HEK293 (cell line): ENCODE results near the gene ZNF644.

Experiments used
- CTCF ChIA-PET: fragments of 350-600 bp; formaldehyde crosslinking; extraction: SDS; loops from one replicate; lab custom pipeline; 2021; ENCODE audit warnings: antibody characterized with exemption; lab: Yijun Ruan, JAX
- POLR2A ChIA-PET: fragments of 300-600 bp; formaldehyde crosslinking; extraction: SDS; loops from one replicate; lab custom pipeline; 2020; ENCODE audit warnings: antibody characterized with exemption, inconsistent platforms; lab: Yijun Ruan, JAX
- H3K27ac ChIP-seq: fragments of 200-500 bp; sonication (Bioruptor generic); 2 replicates; pipeline ENCODE4 v1.5.1; 2014; ENCODE audit warnings: low read depth, low read length, control low read depth, inconsistent platforms; ENCODE audit errors: extremely low read depth
- H3K36me3 ChIP-seq, 2 experiments: fragments of 200-500 bp in 1 of 2; sonication (Bioruptor generic) in 1 of 2; 1 replicate in 1 of 2; 2 replicates in 1 of 2; pipeline ENCODE4 v1.5.1; 2014 to 2017; ENCODE audit warnings: inconsistent platforms in 2 of 2, low read length in 2 of 2; ENCODE audit not compliant: control insufficient read depth in 2 of 2, insufficient read depth in 1 of 2
- H3K4me1 ChIP-seq: fragments of 200-500 bp; sonication (Bioruptor generic); 2 replicates; pipeline ENCODE4 v1.5.1; 2014; ENCODE audit warnings: mild to moderate bottlenecking, low read length, inconsistent platforms; ENCODE audit not compliant: control insufficient read depth, insufficient read depth
- H3K4me3 ChIP-seq: 2 replicates; pipeline ENCODE4 v1.5.1; 2011; ENCODE audit warnings: low read depth, mild to moderate bottlenecking, control low read depth, low read length, moderate library complexity
- H3K9me3 ChIP-seq: fragments of 200-500 bp; sonication (Bioruptor generic); 2 replicates; pipeline ENCODE4 v1.5.1; 2014; ENCODE audit warnings: low read depth, low read length, inconsistent platforms; ENCODE audit not compliant: control insufficient read depth, insufficient read depth
- SP2 ChIP-seq: fragments of 450-650 bp; formaldehyde crosslinking; IDR thresholded peaks from 2 replicates; pipeline ENCODE4 v1.5.1; 2016; ENCODE audit warnings: missing biosample characterization, missing genetic modification characterization
- ZBTB8A ChIP-seq: fragments of 450-650 bp; formaldehyde crosslinking; IDR thresholded peaks from 2 replicates; pipeline ENCODE4 v1.5.1; 2016; ENCODE audit warnings: missing biosample characterization, missing genetic modification characterization
- ZIC2 ChIP-seq: fragments of 450-650 bp; formaldehyde crosslinking; IDR thresholded peaks from 2 replicates; pipeline ENCODE4 v1.5.1; 2016; ENCODE audit warnings: missing biosample characterization, missing genetic modification characterization
- ZNF121 ChIP-seq: fragments of 450-650 bp; formaldehyde crosslinking; IDR thresholded peaks from 2 replicates; pipeline ENCODE4 v1.5.1; 2016; ENCODE audit warnings: missing biosample characterization, missing genetic modification characterization
- ZNF335 ChIP-seq: fragments of 450-650 bp; formaldehyde crosslinking; conservative IDR thresholded peaks from 2 replicates; pipeline ENCODE4 v1.5.1; 2016; ENCODE audit warnings: missing biosample characterization, missing genetic modification characterization
- ZNF501 ChIP-seq: fragments of 450-650 bp; formaldehyde crosslinking; IDR thresholded peaks from 2 replicates; pipeline ENCODE4 v1.5.1; 2016; ENCODE audit warnings: missing biosample characterization, missing genetic modification characterization
- ZNF558 ChIP-seq: fragments of 450-650 bp; formaldehyde crosslinking; IDR thresholded peaks from 2 replicates; pipeline ENCODE4 v1.5.1; 2016; ENCODE audit warnings: missing biosample characterization, missing genetic modification characterization
- ZNF624 ChIP-seq: fragments of 450-650 bp; formaldehyde crosslinking; IDR thresholded peaks from 2 replicates; pipeline ENCODE4 v1.5.1; 2017; ENCODE audit warnings: missing biosample characterization, missing genetic modification characterization
- ZNF658 ChIP-seq: fragments of 450-650 bp; formaldehyde crosslinking; IDR thresholded peaks from 2 replicates; pipeline ENCODE4; 2016; ENCODE audit warnings: missing biosample characterization, missing genetic modification characterization
- TF ChIP-seq, protein P1 (sequence below): fragments of 450-650 bp; formaldehyde crosslinking; optimal IDR thresholded peaks from 2 replicates; pipeline ENCODE3; 2016; ENCODE audit warnings: missing biosample characterization, mild to moderate bottlenecking, missing genetic modification characterization
- TF ChIP-seq, protein P2 (sequence below): fragments of 450-650 bp; formaldehyde crosslinking; IDR thresholded peaks from 2 replicates; pipeline ENCODE4 v1.5.1; 2016; ENCODE audit warnings: missing biosample characterization, missing genetic modification characterization
- TF ChIP-seq, protein P3 (sequence below): fragments of 450-650 bp; formaldehyde crosslinking; conservative IDR thresholded peaks from 2 replicates; pipeline ENCODE4 v1.5.1; 2016; ENCODE audit warnings: low read depth, missing biosample characterization, missing genetic modification characterization
- TF ChIP-seq, protein P4 (sequence below): fragments of 450-650 bp; formaldehyde crosslinking; IDR thresholded peaks from 2 replicates; pipeline ENCODE4 v1.5.1; 2016; ENCODE audit warnings: missing biosample characterization, missing genetic modification characterization

Gene ZNF644

DNA sequence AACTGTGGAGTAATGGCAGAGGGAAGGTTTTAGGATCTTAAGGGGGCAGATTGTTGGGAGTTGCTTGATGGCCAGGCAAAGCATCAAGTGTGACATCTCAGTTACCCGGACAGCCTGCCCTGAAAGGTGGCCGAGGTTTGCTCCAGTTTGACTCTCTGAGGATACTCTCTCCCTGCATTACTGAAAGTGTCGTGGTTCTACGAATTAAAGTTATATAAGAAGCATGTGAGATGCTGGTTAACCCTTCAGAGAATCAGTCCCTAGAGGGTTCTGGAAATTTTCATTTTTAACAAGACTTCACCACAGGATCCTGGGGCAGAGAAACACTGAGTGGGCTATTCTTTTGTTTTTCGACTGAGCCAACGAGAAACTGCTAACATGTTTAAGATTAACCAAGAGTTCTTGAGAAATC lies 689 bp upstream of the ZNF644 start (continued):
- TF ChIP-seq, protein P1, sequence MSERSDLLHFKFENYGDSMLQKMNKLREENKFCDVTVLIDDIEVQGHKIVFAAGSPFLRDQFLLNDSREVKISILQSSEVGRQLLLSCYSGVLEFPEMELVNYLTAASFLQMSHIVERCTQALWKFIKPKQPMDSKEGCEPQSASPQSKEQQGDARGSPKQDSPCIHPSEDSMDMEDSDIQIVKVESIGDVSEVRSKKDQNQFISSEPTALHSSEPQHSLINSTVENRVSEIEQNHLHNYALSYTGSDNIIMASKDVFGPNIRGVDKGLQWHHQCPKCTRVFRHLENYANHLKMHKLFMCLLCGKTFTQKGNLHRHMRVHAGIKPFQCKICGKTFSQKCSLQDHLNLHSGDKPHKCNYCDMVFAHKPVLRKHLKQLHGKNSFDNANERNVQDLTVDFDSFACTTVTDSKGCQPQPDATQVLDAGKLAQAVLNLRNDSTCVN (tag by site-specific recombination), result no peak
- TF ChIP-seq, protein P2, sequence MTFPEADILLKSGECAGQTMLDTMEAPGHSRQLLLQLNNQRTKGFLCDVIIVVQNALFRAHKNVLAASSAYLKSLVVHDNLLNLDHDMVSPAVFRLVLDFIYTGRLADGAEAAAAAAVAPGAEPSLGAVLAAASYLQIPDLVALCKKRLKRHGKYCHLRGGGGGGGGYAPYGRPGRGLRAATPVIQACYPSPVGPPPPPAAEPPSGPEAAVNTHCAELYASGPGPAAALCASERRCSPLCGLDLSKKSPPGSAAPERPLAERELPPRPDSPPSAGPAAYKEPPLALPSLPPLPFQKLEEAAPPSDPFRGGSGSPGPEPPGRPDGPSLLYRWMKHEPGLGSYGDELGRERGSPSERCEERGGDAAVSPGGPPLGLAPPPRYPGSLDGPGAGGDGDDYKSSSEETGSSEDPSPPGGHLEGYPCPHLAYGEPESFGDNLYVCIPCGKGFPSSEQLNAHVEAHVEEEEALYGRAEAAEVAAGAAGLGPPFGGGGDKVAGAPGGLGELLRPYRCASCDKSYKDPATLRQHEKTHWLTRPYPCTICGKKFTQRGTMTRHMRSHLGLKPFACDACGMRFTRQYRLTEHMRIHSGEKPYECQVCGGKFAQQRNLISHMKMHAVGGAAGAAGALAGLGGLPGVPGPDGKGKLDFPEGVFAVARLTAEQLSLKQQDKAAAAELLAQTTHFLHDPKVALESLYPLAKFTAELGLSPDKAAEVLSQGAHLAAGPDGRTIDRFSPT (tag by site-specific recombination), result 0 out of 2 replicates have a peak, but pooled peaks have one; percentile 6
- TF ChIP-seq, protein P3, sequence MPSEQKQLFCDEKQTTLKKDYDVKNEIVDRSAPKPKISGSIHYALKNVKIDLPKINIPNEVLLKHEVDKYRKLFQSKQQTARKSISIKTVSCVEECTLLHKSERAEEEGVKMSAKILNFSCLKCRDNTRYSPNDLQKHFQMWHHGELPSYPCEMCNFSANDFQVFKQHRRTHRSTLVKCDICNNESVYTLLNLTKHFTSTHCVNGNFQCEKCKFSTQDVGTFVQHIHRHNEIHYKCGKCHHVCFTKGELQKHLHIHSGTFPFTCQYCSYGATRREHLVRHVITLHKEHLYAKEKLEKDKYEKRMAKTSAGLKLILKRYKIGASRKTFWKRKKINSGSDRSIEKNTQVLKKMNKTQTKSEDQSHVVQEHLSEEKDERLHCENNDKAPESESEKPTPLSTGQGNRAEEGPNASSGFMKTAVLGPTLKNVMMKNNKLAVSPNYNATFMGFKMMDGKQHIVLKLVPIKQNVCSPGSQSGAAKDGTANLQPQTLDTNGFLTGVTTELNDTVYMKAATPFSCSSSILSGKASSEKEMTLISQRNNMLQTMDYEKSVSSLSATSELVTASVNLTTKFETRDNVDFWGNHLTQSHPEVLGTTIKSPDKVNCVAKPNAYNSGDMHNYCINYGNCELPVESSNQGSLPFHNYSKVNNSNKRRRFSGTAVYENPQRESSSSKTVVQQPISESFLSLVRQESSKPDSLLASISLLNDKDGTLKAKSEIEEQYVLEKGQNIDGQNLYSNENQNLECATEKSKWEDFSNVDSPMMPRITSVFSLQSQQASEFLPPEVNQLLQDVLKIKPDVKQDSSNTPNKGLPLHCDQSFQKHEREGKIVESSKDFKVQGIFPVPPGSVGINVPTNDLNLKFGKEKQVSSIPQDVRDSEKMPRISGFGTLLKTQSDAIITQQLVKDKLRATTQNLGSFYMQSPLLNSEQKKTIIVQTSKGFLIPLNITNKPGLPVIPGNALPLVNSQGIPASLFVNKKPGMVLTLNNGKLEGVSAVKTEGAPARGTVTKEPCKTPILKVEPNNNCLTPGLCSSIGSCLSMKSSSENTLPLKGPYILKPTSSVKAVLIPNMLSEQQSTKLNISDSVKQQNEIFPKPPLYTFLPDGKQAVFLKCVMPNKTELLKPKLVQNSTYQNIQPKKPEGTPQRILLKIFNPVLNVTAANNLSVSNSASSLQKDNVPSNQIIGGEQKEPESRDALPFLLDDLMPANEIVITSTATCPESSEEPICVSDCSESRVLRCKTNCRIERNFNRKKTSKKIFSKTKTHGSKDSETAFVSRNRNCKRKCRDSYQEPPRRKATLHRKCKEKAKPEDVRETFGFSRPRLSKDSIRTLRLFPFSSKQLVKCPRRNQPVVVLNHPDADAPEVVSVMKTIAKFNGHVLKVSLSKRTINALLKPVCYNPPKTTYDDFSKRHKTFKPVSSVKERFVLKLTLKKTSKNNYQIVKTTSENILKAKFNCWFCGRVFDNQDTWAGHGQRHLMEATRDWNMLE (tag by site-specific recombination), result peak; percentile 73; the same call in 1 of the 2 replicates
- TF ChIP-seq ZNF558, result 0 out of 2 replicates have a peak, but pooled peaks have one; percentile 30
- TF ChIP-seq, all 188 proteins: peak for 4

DNA sequence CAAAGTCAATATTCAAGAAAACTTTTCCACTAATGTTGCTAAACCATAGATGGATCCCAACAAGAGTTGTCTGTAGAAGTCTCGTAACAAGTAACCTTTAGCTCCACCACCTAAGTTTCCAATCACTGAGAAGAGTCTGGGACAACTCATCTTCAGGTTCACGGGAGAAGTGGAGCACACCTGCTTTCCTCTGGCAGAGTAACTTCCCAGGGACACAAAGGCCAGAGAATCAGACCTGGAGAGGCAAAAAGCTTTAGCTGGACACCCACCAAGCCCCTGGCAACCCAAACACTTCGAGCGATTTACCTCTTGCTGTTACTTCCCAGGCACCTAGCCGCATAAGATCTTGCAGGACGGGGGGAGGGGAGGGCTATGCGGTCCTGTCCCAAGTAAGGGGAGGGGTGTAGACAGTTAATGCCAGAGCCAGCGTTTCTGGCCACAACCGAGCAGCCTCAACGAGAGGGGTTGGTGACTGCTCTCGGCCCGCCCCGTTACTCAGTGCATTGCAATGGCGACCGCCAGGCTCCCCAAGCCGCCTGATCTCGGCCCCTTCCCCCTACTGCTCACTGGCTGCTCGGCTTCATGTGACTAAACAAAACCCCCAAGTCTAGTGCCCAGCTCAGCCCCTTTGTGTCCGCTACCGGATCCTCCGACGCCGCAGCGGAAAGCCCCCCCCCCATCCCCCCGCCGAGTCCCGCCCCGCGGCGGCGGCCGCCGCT lies 709 bp downstream of the ZNF644 start:
- H3K36me3 ChIP-seq, result peaks cover 0 to 26% of the 10 kb centered on the region in 2 experiments; a peak in 2 of 3 replicates
- H3K27ac ChIP-seq, result peak overlapping the region; percentile 100
- CTCF ChIA-PET, result interaction anchor here (0.9 to 1.7 kb wide), 2 partner anchors 144 to 151 kb away, joined by 3 to 5 read pairs; no protein-coding TSS in a partner anchor
- no peaks in the 10 kb centered on the region for H3K9me3 ChIP-seq
- H3K4me1 ChIP-seq, result no peaks in the 10 kb centered on the region
- peak overlapping the region; percentile 97 for H3K4me3 ChIP-seq
- peak; percentile 39 for TF ChIP-seq ZIC2 (tag by site-specific recombination)
- peak; percentile 59; the same call in 1 of the 2 replicates for TF ChIP-seq ZNF335 (tag by site-specific recombination)
- peak; percentile 59; the same call in 1 of the 2 replicates for TF ChIP-seq ZBTB8A
- TF ChIP-seq ZNF121, result peak; percentile 41; the same call in 1 of the 2 replicates
- TF ChIP-seq, protein P4, sequence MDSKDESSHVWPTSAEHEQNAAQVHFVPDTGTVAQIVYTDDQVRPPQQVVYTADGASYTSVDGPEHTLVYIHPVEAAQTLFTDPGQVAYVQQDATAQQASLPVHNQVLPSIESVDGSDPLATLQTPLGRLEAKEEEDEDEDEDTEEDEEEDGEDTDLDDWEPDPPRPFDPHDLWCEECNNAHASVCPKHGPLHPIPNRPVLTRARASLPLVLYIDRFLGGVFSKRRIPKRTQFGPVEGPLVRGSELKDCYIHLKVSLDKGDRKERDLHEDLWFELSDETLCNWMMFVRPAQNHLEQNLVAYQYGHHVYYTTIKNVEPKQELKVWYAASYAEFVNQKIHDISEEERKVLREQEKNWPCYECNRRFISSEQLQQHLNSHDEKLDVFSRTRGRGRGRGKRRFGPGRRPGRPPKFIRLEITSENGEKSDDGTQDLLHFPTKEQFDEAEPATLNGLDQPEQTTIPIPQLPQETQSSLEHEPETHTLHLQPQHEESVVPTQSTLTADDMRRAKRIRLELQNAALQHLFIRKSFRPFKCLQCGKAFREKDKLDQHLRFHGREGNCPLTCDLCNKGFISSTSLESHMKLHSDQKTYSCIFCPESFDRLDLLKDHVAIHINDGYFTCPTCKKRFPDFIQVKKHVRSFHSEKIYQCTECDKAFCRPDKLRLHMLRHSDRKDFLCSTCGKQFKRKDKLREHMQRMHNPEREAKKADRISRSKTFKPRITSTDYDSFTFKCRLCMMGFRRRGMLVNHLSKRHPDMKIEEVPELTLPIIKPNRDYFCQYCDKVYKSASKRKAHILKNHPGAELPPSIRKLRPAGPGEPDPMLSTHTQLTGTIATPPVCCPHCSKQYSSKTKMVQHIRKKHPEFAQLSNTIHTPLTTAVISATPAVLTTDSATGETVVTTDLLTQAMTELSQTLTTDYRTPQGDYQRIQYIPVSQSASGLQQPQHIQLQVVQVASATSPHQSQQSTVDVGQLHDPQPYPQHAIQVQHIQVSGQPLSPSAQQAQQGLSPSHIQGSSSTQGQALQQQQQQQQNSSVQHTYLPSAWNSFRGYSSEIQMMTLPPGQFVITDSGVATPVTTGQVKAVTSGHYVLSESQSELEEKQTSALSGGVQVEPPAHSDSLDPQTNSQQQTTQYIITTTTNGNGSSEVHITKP (tag by site-specific recombination), result peak; percentile 81
- no peak for TF ChIP-seq ZNF658 (tag by site-specific recombination)
- TF ChIP-seq ZNF624 (tag by site-specific recombination), result no peak
- peak; percentile 16; the same call in 1 of the 2 replicates for TF ChIP-seq ZNF501 (tag by site-specific recombination)
- TF ChIP-seq SP2 (tag by site-specific recombination), result peak; percentile 63
- POLR2A ChIA-PET, result interaction anchor here (0.6 to 2.1 kb wide), 4 partner anchors 10 to 1408 kb away, joined by 3 to 12 read pairs (median 6); no protein-coding TSS in a partner anchor
